Stimulated activated naive CD4-positive, alpha-beta T cell treated with Interleukin-2 at 50 U/mL for 16 hours (primary cell): ENCODE measurements around the gene REN.

ENCODE experiments used
- DNase-seq: peaks from one replicate; lab custom pipeline; 2025; lab: John Stamatoyannopoulos, UW

REN gene

DNA sequence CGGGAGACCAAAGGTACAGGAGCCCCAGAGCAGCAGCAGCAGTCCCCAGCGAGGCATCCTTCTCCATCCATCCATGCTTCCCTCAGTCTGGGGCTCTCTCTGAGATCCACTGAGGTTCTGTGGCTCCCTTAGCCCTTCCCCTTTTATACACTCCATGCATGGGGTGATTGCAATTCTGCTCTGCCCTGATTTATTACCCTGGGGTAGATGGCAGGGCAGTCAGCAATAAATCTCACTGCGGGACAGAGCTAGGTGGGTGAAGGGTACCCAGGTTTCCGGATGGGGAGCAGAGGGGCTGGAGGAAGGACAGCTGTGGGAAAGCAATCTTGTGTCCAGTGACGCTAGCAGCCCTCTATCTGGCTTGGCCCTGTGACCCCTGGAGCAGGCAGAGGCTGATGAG lies at the start of gene REN:
REN (minus strand) TSS at position 119 of the 400 bp plus-strand sequence; CDS start at position 75, 44 bp downstream.
- no peak for DNase-seq

DNA sequence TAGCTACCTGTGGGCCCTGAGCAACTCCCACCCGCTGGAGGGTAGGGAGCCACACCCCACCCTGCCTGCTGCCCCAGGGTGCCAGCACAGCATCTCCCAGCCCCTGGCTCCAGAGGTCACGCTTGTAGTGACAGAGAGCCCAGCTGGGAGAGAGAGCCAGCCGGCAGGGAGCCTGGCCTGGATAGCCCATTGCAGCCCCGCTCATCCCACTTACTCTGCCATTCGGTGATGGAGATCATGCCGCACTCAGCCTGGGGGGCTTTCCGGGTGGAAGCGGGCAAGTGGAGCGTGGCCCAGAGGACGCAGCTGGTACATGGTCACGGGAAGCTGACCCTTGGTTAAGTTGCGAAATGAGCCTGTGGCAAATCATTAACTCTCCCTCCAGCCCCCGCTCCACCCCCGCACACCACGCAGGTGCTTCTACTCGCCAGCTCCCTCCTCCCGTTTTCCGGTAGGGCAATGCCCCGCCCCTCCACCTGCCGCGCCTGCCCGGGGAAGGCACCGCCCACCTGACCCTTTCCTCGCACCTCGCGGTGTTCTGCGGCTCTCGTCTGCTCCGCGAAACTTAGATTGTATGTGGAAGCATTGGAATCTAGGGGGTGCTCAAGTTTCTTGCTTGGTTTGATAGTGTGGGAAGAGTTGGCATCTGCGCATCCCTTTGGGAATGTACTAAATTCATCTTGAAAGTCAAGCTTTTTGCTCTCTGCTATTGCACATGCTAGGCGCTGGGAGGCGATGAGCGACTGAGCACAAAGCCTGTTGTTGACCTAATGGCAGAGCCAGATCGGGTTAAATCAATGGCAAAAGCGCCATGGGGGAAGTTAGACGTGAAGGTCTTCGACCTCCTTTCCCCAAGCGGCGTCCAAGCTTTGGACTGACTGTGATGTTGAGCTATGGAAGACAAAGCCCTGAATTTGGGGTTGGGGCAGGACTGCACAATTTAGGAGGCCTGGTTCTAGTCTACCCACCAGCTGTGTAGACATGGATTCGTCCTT lies 47.8 kb upstream of the REN start, which contains the start of gene GOLT1A:
GOLT1A (minus strand) TSS at position 321 of the 995 bp plus-strand sequence; CDS start at position 239, 82 bp downstream.
- DNase-seq: peak; percentile 19

- DNase-seq: no peak
These were observed 46.6 kb upstream of the REN start for GRCh38 chr1:204212715-204213114.

DNA sequence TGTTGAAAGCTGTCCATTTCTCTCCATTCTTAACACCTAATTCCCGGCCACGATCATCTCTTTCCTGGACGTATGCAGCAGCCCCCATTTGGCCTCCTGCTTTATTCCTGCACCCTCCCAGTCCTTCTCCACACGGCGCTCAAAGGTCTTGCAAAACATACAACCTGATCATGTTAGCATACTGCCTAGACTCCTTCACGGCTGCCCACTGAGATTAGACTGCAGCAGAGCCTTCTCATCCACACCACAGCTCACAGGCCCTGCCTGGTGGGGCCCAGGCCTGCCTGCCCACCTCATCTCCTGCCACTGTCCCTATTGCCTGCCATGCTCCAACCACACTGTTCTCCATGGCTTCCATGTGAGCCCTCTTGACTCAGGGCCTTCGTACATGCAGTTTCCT lies 44.9 kb upstream of the REN start:
- DNase-seq: no peak

DNA sequence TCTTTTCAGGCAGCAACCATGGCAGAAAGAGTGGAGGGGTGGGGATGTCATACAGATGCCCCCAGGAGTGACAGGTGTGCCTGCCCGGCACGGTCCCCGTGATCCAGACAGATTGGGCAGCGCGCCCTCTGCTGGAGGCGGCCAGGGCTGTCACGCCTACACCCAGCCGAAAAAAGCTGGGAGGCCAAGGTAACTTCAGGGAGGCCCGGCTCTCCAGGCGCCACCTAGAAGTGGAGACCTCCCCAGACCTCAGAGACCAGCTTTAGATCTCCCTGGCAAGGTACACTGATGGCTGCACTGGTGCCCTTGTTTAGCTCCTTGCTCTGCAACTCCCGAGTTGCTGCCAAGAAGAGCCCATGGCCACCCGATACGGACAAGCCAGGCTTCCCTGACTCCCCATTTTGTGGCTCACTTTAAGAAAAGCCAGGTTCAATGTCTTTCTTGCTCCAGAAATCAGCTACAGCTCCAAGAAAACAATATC lies 41.0 kb upstream of the REN start:
- DNase-seq: peak; percentile 55

DNA sequence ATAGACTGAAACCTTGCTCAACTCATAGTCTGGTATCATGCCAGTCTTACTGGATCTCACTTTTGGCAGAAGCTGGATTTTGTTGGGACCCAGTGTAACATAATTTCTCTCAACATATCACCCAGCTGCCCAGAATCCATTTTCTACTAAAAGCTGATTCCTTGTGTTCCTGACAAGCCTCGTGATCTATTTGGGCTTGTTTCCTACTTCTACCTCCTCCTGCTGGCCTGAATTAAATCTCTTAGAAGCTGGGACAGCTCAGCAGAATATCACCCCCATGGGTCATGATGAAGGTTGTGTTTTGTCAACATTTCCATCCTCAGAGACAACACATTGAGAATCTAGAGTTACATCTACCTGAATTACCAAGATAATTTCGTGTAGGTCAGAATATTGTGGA lies 40.0 kb upstream of the REN start:
- no peak for DNase-seq

GRCh38 chr1:204205486-204205885 lies 39.3 kb upstream of the REN start:
- DNase-seq: no peak

DNA sequence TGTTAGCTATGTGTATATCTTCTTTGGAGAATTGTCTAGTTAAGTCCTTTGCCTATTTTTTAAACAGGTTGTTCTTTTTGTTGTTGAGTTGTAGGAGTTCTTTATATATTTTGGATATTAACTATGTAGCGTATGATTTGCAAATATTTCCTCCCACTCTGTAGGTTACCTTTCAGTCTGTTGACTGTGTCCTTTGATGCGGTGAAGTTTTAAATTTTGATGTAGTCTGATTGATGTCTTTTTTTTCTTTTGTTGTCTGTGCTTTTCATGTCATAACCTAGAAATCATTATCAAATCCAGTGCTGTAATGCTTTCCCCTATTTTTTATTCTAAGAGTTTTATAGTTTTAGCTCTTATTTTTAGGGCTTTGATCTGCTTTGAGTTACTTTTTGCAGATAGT lies 38.8 kb upstream of the REN start:
- DNase-seq: no peak

- DNase-seq: no peak
These were observed 37.1 kb upstream of the REN start for GRCh38 chr1:204203206-204203767.

GRCh38 chr1:204202481-204202880 lies 36.3 kb upstream of the REN start:
- no peak for DNase-seq

GRCh38 chr1:204201348-204202040 lies 35.4 kb upstream of the REN start:
- no peak for DNase-seq

DNA sequence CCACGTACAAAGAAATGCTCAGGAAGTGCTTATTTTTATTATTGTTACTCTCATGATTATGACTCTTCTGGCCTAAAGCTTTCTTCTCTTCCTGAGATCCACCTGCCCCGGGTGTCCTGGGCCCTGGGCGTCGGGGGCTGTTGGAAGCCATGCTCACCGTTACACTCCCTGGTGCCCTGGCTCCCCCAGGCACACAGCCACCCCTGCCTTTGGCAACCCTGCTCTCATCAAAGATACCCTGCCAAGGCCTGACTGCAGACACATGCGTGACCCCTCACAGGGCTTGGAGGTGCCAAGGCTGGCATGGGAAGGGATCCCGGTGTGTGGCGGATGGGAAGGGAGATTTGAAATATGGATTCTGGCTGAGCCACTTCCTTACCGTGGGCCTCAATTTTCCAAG lies 33.4 kb upstream of the REN start:
- DNase-seq: no peak

GRCh38 chr1:204198348-204199340 lies 32.5 kb upstream of the REN start:
- DNase-seq: no peak

DNA sequence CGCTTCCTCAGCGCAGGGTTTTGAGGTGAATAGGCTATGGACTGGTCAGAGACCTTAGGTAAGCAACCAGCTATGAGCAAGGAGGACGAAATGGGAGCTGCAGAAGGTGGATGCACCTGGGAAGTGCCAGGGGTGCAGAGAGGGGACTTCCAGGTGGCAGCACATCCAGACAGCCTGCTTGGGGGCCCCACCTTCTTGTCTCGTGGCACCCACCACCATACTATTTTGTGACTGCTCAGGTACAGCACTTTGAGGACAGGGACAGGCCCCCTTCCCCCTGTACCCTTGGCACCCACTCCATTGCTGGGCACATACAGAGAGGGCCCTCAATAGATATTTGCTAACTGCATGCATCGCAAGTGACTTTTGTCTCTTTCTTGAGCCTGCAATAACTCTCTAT lies 30.9 kb upstream of the REN start:
- DNase-seq: no peak

DNA sequence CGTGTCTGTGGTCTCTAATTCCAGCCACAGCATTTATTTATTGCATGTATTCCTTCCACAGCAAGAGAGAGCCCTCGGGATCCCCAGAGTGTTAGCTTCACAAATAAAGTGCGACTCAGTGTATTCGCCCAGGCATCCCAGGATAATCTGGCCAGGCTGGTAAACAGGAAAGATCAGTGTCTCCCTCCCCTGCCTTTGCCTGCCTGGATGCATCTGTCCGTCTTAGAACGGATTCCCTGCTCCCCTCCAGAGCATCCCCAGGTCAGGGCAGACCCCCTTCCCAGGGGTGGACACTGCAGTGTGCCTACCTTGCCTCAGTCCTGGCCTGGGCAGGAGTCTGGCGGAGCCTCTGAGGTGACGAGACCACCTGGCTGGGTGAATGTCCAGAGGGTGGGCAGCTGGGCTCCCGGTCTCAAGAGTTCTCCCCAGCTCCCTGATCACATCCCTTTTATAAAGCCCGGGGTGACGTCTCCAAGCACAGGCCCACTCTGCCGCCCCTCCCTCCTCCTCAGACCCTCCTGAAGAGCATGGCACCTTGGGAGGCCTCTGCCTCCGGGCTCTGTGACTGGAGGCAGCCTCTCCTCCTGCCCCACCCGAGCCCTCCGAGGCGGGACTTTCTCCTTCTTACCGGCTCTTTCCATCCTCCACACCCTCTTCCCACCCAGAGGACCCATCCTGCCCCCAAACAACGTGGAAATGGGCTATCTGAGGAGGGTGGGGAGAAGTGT lies 30.1 kb upstream of the REN start, which contains the start of gene KISS1:
KISS1 (minus strand) TSS at position 424 of the 728 bp plus-strand sequence. CDS start 3,615 bp downstream, outside the sequence.
- DNase-seq: no peak

DNA sequence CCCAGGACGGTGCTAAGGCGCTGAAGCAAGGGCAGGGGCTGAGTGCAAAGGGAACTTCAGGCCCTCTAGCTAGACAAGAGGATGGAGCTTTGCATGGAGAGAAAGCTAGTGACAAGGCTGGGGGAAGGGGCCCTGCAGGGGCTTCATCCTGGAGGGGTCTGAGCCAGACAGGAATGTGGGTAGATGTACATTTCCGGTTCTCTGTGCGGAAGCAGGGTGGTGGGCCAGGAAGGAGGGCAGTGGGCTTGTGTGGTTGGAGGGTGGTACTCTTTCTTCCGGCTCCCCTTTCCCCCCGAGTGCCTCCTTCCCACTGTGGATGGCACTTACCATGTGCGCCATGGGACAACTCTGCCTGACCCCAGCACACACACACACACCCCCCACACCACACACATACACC lies 28.6 kb upstream of the REN start:
- no peak for DNase-seq

DNA sequence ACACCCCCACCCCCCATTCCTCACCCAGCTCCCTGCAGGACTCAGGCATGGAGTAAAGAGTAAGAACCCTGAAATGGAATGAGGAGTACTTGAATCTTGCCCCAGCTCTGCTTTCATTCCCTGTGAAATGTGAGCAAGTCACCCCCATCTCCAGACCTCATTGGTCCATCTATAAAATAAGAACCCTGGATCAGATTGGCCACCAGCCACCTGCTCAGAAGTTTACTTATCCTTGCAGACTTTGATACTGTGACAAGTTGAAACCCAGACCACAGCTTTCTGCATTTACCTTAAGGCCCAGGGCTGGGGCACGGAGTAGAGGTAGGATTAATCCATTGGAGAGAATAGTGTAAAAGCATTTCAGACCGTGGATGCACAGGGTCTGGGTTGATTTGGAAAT lies 27.9 kb upstream of the REN start:
- DNase-seq: no peak

DNA sequence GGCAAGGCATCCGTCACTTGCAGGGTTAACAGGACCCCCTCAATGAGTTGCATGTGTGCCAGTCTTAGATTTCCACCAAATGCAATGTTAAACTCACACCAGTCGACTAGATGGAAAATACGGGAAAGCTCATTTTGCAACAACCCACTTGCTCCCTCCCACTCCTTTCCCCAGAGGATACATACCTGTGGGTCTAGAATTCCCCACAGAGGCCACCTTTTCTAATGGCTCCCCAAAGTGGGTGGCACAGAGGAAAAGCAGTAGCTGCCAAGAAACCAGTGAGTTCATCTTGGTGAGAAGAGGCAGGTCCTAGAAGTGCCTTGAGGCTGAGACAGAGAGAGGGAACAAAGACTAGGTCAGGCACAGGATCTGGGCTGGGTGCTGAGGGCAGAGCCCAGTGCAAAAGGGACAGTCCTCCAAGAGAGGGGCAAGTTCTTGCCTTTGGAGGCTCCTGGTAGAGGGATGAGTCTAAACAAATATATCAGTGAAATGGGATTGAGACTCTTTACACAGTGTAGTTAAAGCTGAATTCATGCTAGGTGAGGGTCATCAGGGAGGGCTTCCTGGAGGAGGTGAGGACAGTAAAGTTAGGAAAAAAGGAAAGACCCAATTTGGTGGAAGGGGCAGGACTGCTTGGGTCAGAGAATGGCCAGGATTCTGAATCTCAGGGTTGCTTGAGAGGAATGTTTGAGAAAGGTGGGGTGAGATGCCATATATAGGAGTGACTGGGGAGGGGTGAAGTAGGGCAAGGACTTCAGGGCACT lies 26.6 kb upstream of the REN start:
- no peak for DNase-seq

DNA sequence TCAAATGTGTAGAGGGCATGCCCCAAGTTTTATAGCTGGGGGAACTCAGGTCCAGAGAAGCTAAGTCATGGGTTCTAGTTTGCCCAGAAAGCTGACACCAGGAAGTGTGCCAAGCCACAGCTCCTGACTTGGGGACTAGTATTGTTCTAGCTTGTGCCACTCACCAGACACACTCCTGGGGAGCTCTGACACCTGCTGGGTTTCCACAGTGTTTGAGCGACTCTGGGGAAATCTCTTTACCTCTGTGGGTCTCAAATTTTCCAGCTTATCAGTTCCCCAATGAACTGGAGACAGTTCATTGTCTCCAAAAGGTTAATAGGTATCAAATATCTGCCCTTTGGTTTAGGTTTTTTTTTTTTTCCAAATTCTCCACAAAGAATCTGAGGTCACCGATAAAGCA lies 25.9 kb upstream of the REN start:
- no peak for DNase-seq

DNA sequence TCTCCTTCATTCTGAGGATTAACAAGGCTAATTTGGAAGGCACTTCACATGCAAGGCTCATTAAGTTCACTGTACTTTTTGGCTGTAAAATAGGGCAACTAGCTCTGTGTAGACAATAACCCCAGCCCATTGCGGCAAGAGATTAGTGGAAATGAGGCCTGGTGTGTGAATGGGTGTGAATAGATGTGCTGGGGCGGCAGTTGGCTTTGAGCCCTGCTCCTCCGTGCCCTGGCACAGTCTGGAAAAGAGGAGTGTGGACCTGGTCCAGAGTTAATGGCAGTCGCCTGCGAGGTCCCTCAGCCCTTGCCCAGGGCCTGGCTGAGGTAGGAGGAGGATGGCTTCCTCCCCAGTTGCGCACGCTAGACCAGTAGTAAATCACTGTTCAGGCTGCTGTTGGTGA lies 25.3 kb upstream of the REN start:
- DNase-seq: no peak
